ENCODE data around the gene RAP2C. TPM values are rescaled to one million over a fixed set of nuclear protein-coding genes. Genes with fewer than 3 reads are reported as not detected.

The RAP2C gene
- 1 to 10 TPM; 7.8 to 7.9 TPM for total RNA-seq

DNA sequence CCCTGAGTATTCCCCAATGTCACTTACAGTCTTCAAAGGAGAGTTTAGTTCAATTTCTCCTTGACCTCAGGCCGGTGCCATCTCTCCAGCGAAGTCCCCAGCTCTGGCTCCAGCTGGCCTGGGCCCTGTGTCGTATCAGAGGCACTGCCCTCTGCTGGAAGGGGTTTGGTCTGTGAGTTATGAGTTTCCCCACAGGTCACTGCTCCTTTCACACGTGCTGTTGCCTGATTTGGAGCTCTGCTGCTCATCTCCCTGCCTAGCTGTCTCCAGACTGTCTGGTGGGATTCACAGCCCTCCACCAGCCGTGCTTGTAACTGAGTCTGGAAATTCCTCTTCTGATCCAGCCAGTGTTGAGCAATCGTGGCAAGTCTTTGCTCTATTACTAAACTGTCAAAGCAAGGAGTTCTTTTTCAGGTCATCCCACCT lies at the start of gene RAP2C:
Gene RAP2C (minus strand): TSS at position 105 of the 426 bp plus-strand sequence. CDS start 2,179 bp downstream, outside the sequence.
- peak in 2 of 3 donors; percentile 63 to 68 for TF ChIP-seq POLR2A (IDR thresholded peaks at IDR 0.05)
- TF ChIP-seq, protein P1, sequence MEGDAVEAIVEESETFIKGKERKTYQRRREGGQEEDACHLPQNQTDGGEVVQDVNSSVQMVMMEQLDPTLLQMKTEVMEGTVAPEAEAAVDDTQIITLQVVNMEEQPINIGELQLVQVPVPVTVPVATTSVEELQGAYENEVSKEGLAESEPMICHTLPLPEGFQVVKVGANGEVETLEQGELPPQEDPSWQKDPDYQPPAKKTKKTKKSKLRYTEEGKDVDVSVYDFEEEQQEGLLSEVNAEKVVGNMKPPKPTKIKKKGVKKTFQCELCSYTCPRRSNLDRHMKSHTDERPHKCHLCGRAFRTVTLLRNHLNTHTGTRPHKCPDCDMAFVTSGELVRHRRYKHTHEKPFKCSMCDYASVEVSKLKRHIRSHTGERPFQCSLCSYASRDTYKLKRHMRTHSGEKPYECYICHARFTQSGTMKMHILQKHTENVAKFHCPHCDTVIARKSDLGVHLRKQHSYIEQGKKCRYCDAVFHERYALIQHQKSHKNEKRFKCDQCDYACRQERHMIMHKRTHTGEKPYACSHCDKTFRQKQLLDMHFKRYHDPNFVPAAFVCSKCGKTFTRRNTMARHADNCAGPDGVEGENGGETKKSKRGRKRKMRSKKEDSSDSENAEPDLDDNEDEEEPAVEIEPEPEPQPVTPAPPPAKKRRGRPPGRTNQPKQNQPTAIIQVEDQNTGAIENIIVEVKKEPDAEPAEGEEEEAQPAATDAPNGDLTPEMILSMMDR (IDR thresholded peaks at IDR 0.05), result peak; percentile 25 to 69 (median 53)
- H3K4me1 ChIP-seq, result peaks cover 10% of the 10 kb centered on the region
- peak within 1 kb of the TSS; percentile 48 to 77 for H3K4me3 ChIP-seq
- H3K9me3 ChIP-seq, result no peaks in the 10 kb centered on the region
- intact Hi-C loops (cut with DNase I), result no loop called here
- H3K36me3 ChIP-seq (replicated peaks in 1 of 2; ENCODE audit: insufficient read depth in 1 of 2, low read depth in 2 of 2), result no peaks in the 10 kb centered on the region
- WGBS, 2 donors, result 0% methylated on average over 1 to 6 of the region's 6 CpGs
- H3K27ac ChIP-seq, result peak within 1 kb of the TSS; percentile 81 to 97 (median 91)
- ATAC-seq (peak; percentile 73), DNase-seq (peak; percentile 77 to 85 (median 80))
- no peaks in the 10 kb centered on the region for H3K27me3 ChIP-seq

DNA sequence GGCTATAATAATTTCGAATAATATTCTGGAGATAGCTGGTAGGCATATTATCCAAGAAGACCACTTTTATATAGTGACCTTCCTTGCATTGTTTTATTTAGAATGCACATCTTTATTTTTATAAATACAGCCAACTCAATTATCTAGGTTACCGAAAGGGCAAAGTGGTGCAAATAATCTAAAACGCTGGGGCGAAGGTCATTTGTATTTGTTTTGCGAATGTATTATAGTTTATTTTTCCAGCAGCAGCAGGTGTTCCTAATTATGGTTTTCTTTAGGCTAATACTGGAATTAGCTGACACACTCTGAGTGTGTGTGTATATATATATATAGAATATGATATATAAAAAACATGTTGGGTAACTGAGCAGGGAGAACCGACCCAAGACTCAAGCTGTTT lies 48.1 kb upstream of the RAP2C start:
- WGBS, 2 donors, result 41 to 43% methylated on average over 6 of the region's 6 CpGs
- no peak for ATAC-seq
- H3K27ac ChIP-seq, result no peak overlapping the region
- DNase-seq, result no peak
- no peaks in the 10 kb centered on the region for H3K9me3 ChIP-seq
- no peaks in the 10 kb centered on the region for H3K36me3 ChIP-seq (replicated peaks in 1 of 2; ENCODE audit: insufficient read depth in 1 of 2, low read depth in 2 of 2)
- intact Hi-C loops (cut with DNase I), result no loop called here
- no peaks in the 10 kb centered on the region for H3K27me3 ChIP-seq
- no peak overlapping the region for H3K4me3 ChIP-seq
- H3K4me1 ChIP-seq, result peaks cover 8% of the 10 kb centered on the region
- TF ChIP-seq, protein P1 (IDR thresholded peaks at IDR 0.05), result no peak
- TF ChIP-seq POLR2A (IDR thresholded peaks at IDR 0.05), result no peak

DNA sequence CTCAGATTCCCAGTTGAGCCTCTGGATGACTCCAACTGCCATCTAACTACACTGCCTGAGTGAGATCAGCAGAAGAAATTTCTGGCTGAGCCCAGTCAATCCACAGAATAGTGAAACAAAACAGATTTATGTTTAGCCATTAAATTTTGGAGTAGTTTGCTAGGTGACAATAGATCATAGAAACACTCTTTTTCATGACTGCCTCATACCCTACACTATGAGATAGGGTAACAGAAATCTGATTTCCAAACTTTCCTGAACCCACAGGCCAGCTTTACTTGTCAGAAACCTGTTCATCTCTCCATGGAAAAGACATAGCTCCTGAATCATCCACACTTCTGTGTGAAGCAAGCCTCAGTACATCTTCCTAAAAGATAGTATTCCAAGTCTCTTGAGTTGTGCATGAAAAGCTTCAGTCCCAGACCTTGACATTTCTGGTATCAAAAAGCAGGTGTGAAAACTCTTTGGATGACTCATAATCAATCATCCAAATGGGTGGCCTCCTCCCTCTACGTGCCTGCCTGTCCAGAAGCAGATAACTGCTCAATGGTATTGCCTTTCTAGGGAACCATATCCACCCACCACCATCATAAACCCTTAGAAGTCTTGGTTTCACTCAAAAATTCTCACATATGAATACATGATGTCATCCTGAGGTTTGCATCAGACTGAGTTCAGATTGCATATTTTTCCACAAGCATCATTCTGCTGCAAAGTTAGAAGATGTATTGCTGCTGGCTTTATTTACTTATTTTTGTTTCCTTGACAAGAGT lies 47.5 kb upstream of the RAP2C start:
- no peak for DNase-seq
- TF ChIP-seq POLR2A (IDR thresholded peaks at IDR 0.05), result no peak
- TF ChIP-seq, protein P1 (IDR thresholded peaks at IDR 0.05), result no peak
- Histone ChIP-seq H3K9me3 (no peaks in the 10 kb centered on the region), H3K4me1 (peaks cover 8% of the 10 kb centered on the region), H3K27me3 (no peaks in the 10 kb centered on the region), H3K4me3 (no peak overlapping the region), H3K27ac (no peak overlapping the region), H3K36me3 (replicated peaks in 1 of 2; ENCODE audit: insufficient read depth in 1 of 2, low read depth in 2 of 2) (no peaks in the 10 kb centered on the region)
- ATAC-seq, result no peak
- intact Hi-C loops (cut with DNase I), result no loop called here
- 33% methylated on average over 1 of the region's 1 CpG for WGBS, 2 donors

DNA sequence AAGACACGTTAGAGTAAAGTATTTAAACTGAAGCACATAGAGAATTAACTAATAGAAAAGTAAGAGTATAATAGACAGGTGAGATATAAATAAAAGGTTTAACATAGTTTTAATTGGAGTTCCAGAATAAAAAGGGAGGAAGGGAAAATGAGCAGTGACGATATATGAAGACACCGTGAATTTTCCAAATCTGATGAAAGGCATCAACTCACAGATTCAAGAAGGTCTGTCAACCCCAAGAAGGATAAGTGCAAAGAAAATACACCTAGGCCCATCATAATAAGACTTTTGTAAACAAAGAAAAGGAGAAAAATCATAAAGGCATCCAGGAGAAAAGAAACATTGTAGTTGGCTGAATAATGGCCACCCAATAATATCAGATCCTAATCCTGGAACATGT lies 43.9 kb upstream of the RAP2C start:
- Histone ChIP-seq H3K4me1 (peaks cover 8% of the 10 kb centered on the region), H3K36me3 (replicated peaks in 1 of 2; ENCODE audit: insufficient read depth in 1 of 2, low read depth in 2 of 2) (no peaks in the 10 kb centered on the region), H3K27me3 (no peaks in the 10 kb centered on the region), H3K9me3 (no peaks in the 10 kb centered on the region), H3K4me3 (no peak overlapping the region), H3K27ac (no peak overlapping the region)
- 56 to 98% methylated on average over 3 of the region's 3 CpGs for WGBS, 2 donors
- no peak for TF ChIP-seq POLR2A (IDR thresholded peaks at IDR 0.05)
- TF ChIP-seq, protein P1 (IDR thresholded peaks at IDR 0.05), result no peak
- ATAC-seq (no peak), DNase-seq (no peak)
- intact Hi-C loops (cut with DNase I), result no loop called here

DNA sequence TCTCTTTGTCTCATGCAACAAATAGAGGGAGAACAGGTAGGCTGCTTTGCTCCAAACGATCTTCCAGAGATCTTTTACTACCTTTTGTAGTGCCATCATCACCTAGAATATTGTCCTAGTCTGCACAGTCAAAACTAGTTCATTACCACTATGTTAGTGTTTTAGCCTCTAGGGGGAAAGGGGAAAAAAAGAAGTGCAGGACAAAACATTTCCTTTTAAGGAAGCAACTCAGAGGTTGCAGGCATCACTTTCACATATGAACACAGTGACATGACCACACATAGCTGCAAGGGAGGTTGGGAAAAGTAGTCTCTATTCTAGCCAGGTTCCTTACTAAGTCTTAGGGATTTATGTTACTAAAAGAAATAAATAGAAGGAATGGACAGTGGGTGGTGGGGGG lies 39.3 kb upstream of the RAP2C start:
- H3K27ac ChIP-seq, result no peak overlapping the region
- intact Hi-C loops (cut with DNase I), result no loop called here
- no peaks in the 10 kb centered on the region for H3K9me3 ChIP-seq
- H3K4me3 ChIP-seq, result no peak overlapping the region
- H3K27me3 ChIP-seq, result no peaks in the 10 kb centered on the region
- DNase-seq (no peak), ATAC-seq (no peak)
- H3K4me1 ChIP-seq, result no peaks in the 10 kb centered on the region
- TF ChIP-seq, protein P1 (IDR thresholded peaks at IDR 0.05), result no peak
- no peak for TF ChIP-seq POLR2A (IDR thresholded peaks at IDR 0.05)
- H3K36me3 ChIP-seq (replicated peaks in 1 of 2; ENCODE audit: insufficient read depth in 1 of 2, low read depth in 2 of 2), result no peaks in the 10 kb centered on the region
- 100% methylated on average over 1 of the region's 1 CpG for whole genome bisulfite sequencing, 2 donors

Data from body of pancreas (tissue), 4 donors.